HG03521 (cell line): ENCODE measurements around the gene TIGD6.
"Not testable (repeated sequence)": the region's sequence is repeated elsewhere in the genome, so short reads cannot be mapped to it uniquely, and the experiment has no call there.

Experiments
- ATAC-seq: cut with Tn5 transposase; IDR thresholded peaks from one replicate; pipeline ENCODE4 v1.9.1; 2021; ENCODE audit warnings: mild to moderate bottlenecking, moderate library complexity; ENCODE audit not compliant: unreplicated experiment

Gene TIGD6

DNA sequence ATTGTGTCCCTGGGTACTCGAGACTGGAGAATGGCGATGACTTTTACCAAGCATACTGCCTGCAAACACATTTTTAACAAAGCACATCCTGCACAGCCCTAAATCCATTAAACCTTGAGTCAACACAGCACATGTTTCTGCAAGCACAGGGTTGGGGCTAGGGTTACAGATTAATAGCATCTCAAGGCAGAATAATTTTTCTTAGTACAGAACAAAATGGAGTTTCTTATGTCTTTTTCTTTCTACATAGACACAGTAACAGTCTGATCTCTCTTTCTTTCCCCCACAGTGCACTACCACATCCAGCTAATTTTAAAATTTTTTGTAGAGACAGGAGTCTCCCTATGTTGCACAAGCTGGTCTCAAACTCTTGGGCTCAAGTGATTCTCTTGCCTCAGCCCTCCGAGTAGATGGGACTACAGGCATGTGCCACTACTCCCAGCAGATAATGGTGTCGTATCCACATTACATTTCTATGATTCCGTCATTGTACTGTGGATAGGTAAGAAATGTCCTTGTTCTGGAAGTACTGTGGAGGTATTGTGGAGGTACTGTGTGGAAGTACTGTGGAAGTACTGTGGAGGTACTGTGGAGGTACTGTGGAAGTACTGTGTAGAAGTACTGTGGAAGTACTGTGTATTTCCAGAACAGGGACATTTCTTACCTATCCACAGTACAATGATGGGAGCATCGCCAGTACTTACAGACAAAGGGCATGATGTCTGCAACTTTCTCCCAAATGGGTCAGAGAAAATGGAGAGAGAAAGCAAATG is 57.1 kb downstream of the TIGD6 start:
- ATAC-seq = not testable (repeated sequence)
